DMS114 treated with DMSO at 0.1 percent for 48 hours (cell line): ENCODE results near the gene GMPPB.
A peak's percentile ranks its signal among the peaks of the same experiment; 100 is the strongest.
"Not testable (repeated sequence)": the region's sequence is repeated elsewhere in the genome, so short reads cannot be mapped to it uniquely, and the experiment has no call there.

Experiments used
- DNase-seq: peaks from one replicate; lab custom pipeline; 2025; ENCODE audit not compliant: unreplicated experiment; lab: John Stamatoyannopoulos, UW

GMPPB gene

GRCh38 chr3:49714728-49715550 lies 8.8 kb downstream of the GMPPB start:
- no peak for DNase-seq

- no peak for DNase-seq
These were observed 10.2 kb downstream of the GMPPB start for GRCh38 chr3:49713336-49714105.

GRCh38 chr3:49712631-49713317 lies 11.0 kb downstream of the GMPPB start:
- DNase-seq, result no peak

- no peak for DNase-seq
These were observed 11.6 kb downstream of the GMPPB start for GRCh38 chr3:49712166-49712565.

- no peak for DNase-seq
These were observed 12.3 kb downstream of the GMPPB start for GRCh38 chr3:49711489-49711888.

GRCh38 chr3:49709852-49710251 lies 13.9 kb downstream of the GMPPB start:
- no peak for DNase-seq

GRCh38 chr3:49707113-49707480 lies 16.7 kb downstream of the GMPPB start:
- DNase-seq, result no peak

GRCh38 chr3:49706456-49707112 lies 17.2 kb downstream of the GMPPB start:
- DNase-seq, result no peak

GRCh38 chr3:49705390-49705960 lies 18.3 kb downstream of the GMPPB start:
- no peak for DNase-seq

- DNase-seq, result no peak
These were observed 19.1 kb downstream of the GMPPB start for GRCh38 chr3:49704629-49705028.

- DNase-seq, result no peak
These were observed 19.8 kb downstream of the GMPPB start for GRCh38 chr3:49703956-49704355.

- DNase-seq, result peak; percentile 20
These were observed 20.3 kb downstream of the GMPPB start for GRCh38 chr3:49703443-49703927.

- no peak for DNase-seq
These were observed 21.1 kb downstream of the GMPPB start for GRCh38 chr3:49702672-49703071.

- DNase-seq, result no peak
These were observed 22.2 kb downstream of the GMPPB start for GRCh38 chr3:49701388-49702077.

GRCh38 chr3:49700453-49701128 lies 23.2 kb downstream of the GMPPB start:
- DNase-seq, result no peak

- no peak for DNase-seq
These were observed 23.7 kb downstream of the GMPPB start for GRCh38 chr3:49700014-49700413.

- no peak for DNase-seq
These were observed 24.3 kb downstream of the GMPPB start for GRCh38 chr3:49699281-49699979.

- DNase-seq, result not testable (repeated sequence)
These were observed 28.3 kb downstream of the GMPPB start for GRCh38 chr3:49695350-49696015.
